Measurements from ENCODE around the gene GPS2.

Gene GPS2

DNA sequence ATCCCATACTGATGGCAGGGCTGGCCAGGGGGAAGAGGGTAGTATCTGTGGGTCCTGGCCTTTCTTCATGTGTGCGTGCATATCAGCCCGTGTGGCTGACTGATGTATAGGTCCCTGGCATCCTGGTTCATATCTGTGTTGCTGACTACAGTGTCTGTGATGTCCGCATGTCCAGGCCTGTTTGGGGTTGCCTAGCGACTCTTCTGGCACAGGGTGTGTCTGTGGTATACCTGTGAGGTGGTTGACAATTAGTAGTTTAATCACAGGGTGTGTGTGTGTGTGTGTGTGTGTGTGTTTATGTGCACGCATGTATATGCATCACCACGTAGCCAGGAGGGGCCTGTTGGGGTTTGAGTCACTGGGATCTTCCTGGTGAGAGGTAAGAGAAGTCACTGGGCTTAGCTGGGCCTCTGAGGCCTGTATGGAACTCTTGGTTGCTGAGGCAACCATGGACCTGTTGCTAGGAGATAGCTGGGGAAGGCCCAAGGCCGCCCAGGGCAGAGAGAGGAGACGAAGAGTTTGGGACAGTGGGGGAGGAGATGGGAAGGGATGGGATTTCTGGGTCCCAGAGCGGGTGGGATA is 39.2 kb upstream of the GPS2 start:
- ChIA-PET POLR2A (interaction anchor here (0.5 to 3.4 kb wide), 8 partner anchors 40 to 893 kb away, joined by 3 to 29 read pairs (median 6); partner anchors contain the start of genes CTC1, PLSCR3, POLR2A and TMEM256), CTCF (interaction anchor here (0.6 to 4.3 kb wide), 9 partner anchors 11 to 205 kb away, joined by 3 to 87 read pairs (median 4); partner anchors contain the start of genes FGF11, SENP3 and TNFSF13)
- no peaks in the 10 kb centered on the region for H3K9me3 ChIP-seq (ENCODE audit: control insufficient read depth, insufficient read depth, low read depth, low read length)
- peaks cover 14% of the 10 kb centered on the region for H3K4me1 ChIP-seq (ENCODE audit: control insufficient read depth, insufficient read depth, low read length)
- H3K36me3 ChIP-seq (ENCODE audit: control insufficient read depth in 2 of 2, insufficient read depth in 1 of 2, low read length in 2 of 2): no peaks in the 10 kb centered on the region
- no peak overlapping the region for H3K27ac ChIP-seq (ENCODE audit: extremely low read depth, low read depth, low read length)
- no peak overlapping the region for H3K4me3 ChIP-seq (ENCODE audit: low read depth, low read length)
- TF ChIP-seq ZNF391 (tag by site-specific recombination; IDR thresholded peaks at IDR 0.05; ENCODE audit: borderline replicate concordance, low read depth) (peak; percentile 78; the same call in 1 of the 2 replicates), ZNF600 (tag by site-specific recombination; IDR thresholded peaks at IDR 0.05) (peak; percentile 49; the same call in 1 of the 2 replicates), KLF1 (tag by site-specific recombination; IDR thresholded peaks at IDR 0.05) (0 out of 2 replicates have a peak, but pooled peaks have one; percentile 11), ZNF513 (tag by site-specific recombination; IDR thresholded peaks at IDR 0.05) (no peak), MYNN (tag by site-specific recombination; IDR thresholded peaks at IDR 0.05; ENCODE audit: borderline replicate concordance) (peak; percentile 99), YY1 (tag by site-specific recombination; IDR thresholded peaks at IDR 0.05) (no peak), SP7 (tag by site-specific recombination; IDR thresholded peaks at IDR 0.05) (peak; percentile 80), SCRT1 (tag by site-specific recombination; IDR thresholded peaks at IDR 0.05; ENCODE audit: borderline replicate concordance) (peak; percentile 79; the same call in 1 of the 2 replicates), ZBTB17 (tag by site-specific recombination; IDR thresholded peaks at IDR 0.05) (0 out of 2 replicates have a peak, but pooled peaks have one; percentile 29), ZNF629 (tag by site-specific recombination; IDR thresholded peaks at IDR 0.05) (peak; percentile 36; the same call in 1 of the 2 replicates), ZNF140 (tag by site-specific recombination; IDR thresholded peaks at IDR 0.05) (no peak), GLIS2 (tag by site-specific recombination; IDR thresholded peaks at IDR 0.05) (0 out of 2 replicates have a peak, but pooled peaks have one; percentile 4), ZNF585B (tag by site-specific recombination; IDR thresholded peaks at IDR 0.05) (no peak), ZNF747 (tag by site-specific recombination; IDR thresholded peaks at IDR 0.05) (peak; percentile 84; the same call in 1 of the 2 replicates), SALL2 (tag by site-specific recombination; IDR thresholded peaks at IDR 0.05; ENCODE audit: borderline replicate concordance) (peak; percentile 69; the same call in 1 of the 2 replicates), SCRT2 (tag by site-specific recombination; IDR thresholded peaks at IDR 0.05) (peak; percentile 98), ZBTB20 (tag by site-specific recombination; IDR thresholded peaks at IDR 0.05) (peak; percentile 67), ZIC2 (tag by site-specific recombination; IDR thresholded peaks at IDR 0.05) (0 out of 2 replicates have a peak, but pooled peaks have one; percentile 17), ZNF621 (tag by site-specific recombination; IDR thresholded peaks at IDR 0.05) (0 out of 2 replicates have a peak, but pooled peaks have one; percentile 38)
- TF ChIP-seq, protein P1, sequence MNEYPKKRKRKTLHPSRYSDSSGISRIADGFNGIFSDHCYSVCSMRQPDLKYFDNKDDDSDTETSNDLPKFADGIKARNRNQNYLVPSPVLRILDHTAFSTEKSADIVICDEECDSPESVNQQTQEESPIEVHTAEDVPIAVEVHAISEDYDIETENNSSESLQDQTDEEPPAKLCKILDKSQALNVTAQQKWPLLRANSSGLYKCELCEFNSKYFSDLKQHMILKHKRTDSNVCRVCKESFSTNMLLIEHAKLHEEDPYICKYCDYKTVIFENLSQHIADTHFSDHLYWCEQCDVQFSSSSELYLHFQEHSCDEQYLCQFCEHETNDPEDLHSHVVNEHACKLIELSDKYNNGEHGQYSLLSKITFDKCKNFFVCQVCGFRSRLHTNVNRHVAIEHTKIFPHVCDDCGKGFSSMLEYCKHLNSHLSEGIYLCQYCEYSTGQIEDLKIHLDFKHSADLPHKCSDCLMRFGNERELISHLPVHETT (tag by site-specific recombination; IDR thresholded peaks at IDR 0.05): 0 out of 2 replicates have a peak, but pooled peaks have one; percentile 23
- TF ChIP-seq, protein P2, sequence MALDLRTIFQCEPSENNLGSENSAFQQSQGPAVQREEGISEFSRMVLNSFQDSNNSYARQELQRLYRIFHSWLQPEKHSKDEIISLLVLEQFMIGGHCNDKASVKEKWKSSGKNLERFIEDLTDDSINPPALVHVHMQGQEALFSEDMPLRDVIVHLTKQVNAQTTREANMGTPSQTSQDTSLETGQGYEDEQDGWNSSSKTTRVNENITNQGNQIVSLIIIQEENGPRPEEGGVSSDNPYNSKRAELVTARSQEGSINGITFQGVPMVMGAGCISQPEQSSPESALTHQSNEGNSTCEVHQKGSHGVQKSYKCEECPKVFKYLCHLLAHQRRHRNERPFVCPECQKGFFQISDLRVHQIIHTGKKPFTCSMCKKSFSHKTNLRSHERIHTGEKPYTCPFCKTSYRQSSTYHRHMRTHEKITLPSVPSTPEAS (tag by site-specific recombination; IDR thresholded peaks at IDR 0.05): peak; percentile 72
- TF ChIP-seq, protein P3, sequence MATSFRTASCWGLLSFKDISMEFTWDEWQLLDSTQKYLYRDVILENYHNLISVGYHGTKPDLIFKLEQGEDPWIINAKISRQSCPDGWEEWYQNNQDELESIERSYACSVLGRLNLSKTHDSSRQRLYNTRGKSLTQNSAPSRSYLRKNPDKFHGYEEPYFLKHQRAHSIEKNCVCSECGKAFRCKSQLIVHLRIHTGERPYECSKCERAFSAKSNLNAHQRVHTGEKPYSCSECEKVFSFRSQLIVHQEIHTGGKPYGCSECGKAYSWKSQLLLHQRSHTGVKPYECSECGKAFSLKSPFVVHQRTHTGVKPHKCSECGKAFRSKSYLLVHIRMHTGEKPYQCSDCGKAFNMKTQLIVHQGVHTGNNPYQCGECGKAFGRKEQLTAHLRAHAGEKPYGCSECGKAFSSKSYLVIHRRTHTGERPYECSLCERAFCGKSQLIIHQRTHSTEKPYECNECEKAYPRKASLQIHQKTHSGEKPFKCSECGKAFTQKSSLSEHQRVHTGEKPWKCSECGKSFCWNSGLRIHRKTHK (tag by site-specific recombination; IDR thresholded peaks at IDR 0.05): 0 out of 2 replicates have a peak, but pooled peaks have one; percentile 22
- TF ChIP-seq, protein P4, sequence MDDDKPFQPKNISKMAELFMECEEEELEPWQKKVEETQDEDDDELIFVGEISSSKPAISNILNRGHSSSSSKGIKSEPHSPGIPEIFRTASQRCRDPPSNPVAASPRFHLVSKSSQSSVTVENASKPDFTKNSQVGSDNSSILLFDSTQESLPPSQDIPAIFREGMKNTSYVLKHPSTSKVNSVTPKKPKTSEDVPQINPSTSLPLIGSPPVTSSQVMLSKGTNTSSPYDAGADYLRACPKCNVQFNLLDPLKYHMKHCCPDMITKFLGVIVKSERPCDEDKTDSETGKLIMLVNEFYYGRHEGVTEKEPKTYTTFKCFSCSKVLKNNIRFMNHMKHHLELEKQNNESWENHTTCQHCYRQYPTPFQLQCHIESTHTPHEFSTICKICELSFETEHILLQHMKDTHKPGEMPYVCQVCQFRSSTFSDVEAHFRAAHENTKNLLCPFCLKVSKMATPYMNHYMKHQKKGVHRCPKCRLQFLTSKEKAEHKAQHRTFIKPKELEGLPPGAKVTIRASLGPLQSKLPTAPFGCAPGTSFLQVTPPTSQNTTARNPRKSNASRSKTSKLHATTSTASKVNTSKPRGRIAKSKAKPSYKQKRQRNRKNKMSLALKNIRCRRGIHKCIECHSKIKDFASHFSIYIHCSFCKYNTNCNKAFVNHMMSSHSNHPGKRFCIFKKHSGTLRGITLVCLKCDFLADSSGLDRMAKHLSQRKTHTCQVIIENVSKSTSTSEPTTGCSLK (tag by site-specific recombination; IDR thresholded peaks at IDR 0.05): no peak
- TF ChIP-seq, protein P5, sequence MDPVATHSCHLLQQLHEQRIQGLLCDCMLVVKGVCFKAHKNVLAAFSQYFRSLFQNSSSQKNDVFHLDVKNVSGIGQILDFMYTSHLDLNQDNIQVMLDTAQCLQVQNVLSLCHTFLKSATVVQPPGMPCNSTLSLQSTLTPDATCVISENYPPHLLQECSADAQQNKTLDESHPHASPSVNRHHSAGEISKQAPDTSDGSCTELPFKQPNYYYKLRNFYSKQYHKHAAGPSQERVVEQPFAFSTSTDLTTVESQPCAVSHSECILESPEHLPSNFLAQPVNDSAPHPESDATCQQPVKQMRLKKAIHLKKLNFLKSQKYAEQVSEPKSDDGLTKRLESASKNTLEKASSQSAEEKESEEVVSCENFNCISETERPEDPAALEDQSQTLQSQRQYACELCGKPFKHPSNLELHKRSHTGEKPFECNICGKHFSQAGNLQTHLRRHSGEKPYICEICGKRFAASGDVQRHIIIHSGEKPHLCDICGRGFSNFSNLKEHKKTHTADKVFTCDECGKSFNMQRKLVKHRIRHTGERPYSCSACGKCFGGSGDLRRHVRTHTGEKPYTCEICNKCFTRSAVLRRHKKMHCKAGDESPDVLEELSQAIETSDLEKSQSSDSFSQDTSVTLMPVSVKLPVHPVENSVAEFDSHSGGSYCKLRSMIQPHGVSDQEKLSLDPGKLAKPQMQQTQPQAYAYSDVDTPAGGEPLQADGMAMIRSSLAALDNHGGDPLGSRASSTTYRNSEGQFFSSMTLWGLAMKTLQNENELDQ (tag by site-specific recombination; IDR thresholded peaks at IDR 0.05; ENCODE audit: low read depth): no peak
- TF ChIP-seq, protein P6, sequence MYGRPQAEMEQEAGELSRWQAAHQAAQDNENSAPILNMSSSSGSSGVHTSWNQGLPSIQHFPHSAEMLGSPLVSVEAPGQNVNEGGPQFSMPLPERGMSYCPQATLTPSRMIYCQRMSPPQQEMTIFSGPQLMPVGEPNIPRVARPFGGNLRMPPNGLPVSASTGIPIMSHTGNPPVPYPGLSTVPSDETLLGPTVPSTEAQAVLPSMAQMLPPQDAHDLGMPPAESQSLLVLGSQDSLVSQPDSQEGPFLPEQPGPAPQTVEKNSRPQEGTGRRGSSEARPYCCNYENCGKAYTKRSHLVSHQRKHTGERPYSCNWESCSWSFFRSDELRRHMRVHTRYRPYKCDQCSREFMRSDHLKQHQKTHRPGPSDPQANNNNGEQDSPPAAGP (tag by site-specific recombination; IDR thresholded peaks at IDR 0.05): 0 out of 2 replicates have a peak, but pooled peaks have one; percentile 44

All from HEK293 (cell line).